ENCODE data around the gene MAD1L1.

- TF ChIP-seq CTCF (conservative IDR thresholded peaks at IDR 0.05 in 1 of 2, IDR thresholded peaks at IDR 0.05 in 1 of 2; ENCODE audit: low read depth in 1 of 2, low read length in 2 of 2), result no peak
- TF ChIP-seq EZH2 (IDR thresholded peaks at IDR 0.05; ENCODE audit: low read length, missing control alignments), result no peak
These were observed 57.7 kb downstream of the MAD1L1 start for GRCh38 chr7:2175091-2175490.

All from fibroblast of lung (primary cell).